ENCODE measurements around the gene CLEC4M.

DNA sequence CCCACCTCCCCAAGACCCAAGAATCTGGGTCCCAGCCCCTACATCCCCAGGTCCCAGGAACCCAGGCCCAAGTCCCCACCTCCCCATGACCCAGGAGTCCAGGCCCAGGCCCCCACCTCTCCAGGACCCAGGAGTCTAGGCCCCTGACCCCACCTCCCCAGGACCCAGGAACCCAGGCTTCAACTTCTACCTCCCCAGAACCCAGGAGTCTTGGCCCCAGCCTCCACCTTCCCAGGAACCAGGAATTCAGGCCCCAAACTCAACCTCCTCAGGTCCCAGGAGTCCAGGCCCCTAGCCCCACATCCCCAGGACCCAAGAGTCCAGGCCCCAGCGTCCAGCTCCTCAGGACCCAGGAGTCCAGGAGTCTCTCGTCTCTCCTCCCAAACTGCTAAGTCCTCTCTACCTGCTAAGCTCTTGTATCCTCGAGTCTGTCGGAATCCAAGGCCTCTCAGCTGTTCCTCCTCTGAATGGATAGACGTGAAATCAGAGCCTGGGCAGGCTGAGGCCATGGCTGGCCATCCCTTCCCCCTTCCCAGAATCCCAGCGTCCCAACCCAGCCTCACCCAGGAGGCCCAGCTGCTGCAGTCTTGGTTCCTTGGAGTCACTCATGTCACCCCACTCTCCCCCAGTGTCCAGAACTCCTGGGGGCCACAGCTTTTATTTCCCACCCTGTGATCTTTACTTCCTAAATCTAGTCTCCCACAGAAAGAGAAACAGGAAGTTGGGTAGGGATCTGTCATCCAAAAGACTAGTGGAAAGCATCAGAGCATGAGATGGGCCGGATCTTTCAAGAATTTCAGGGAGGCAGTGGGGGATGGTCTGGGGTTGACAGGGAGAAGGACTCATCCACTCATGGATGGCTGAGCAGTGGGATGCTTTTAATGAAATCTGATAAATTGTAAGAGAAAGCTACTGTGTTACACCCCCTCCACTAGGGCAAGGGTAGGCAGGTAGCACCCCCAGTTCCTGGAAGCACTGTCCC is 15.8 kb upstream of the CLEC4M start, which contains the start of gene CD209:
- TF ChIP-seq, protein P1, sequence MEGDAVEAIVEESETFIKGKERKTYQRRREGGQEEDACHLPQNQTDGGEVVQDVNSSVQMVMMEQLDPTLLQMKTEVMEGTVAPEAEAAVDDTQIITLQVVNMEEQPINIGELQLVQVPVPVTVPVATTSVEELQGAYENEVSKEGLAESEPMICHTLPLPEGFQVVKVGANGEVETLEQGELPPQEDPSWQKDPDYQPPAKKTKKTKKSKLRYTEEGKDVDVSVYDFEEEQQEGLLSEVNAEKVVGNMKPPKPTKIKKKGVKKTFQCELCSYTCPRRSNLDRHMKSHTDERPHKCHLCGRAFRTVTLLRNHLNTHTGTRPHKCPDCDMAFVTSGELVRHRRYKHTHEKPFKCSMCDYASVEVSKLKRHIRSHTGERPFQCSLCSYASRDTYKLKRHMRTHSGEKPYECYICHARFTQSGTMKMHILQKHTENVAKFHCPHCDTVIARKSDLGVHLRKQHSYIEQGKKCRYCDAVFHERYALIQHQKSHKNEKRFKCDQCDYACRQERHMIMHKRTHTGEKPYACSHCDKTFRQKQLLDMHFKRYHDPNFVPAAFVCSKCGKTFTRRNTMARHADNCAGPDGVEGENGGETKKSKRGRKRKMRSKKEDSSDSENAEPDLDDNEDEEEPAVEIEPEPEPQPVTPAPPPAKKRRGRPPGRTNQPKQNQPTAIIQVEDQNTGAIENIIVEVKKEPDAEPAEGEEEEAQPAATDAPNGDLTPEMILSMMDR (IDR thresholded peaks at IDR 0.05): no peak
- no peak for TF ChIP-seq POLR2A (IDR thresholded peaks at IDR 0.05)
